ENCODE results near the gene RAI14.
"Not testable (repeated sequence)": the region's sequence is repeated elsewhere in the genome, so short reads cannot be mapped to it uniquely, and the experiment has no call there.

The RAI14 gene

DNA sequence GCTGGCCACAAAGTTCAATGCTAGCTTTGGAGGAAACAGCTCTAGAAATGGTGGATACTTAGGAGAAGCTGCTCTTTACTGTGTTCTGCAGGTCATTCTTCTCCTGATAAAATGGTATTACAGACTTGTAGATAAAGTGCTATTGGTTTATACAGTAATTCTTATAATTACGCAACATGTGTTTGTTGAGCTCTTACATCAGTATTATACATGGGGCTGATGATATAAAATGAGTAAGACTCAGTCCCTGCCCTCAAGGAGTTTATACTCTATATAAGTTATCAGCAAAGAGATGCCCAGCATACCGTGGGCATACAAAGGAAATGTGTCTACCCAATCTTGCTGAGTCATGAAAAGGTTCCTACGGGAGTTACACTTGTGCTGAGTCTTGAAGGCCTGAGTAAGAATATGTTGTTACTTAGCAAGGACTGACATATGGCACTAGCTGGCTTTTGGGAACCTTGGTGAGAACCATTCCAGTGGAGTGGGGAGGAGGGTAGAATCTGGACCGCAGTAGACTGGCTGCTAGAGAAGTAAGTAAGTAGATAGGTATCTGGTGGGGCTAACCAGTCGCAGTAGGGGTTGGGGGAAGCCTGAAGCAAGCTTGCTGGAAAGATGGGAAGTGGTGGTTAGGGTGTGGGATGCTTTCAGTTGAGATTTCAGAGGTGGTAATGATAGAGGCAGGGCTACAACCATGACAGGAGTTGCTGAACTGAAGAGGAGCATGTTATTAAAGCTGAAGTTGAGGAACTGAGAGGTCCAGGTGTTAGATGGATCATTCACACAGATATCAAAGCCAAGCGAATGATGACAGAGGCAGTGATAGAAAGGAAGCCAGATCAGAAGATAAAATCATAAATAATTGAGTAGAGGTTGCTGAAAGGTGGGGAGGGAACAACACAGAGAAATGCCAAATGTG, 171.7 kb downstream of the RAI14 start:
- CTCF ChIA-PET: no interaction called here
- POLR2A ChIA-PET: interaction anchor here (2.1 kb wide), 1 partner anchor 11 kb away, joined by 5 read pairs; the partner anchor contains the start of gene TTC23L
- DNase-seq (ENCODE audit: extremely low spot score): no peak
- no peak for TF ChIP-seq FOXK2 (IDR thresholded peaks at IDR 0.05)
- TF ChIP-seq L3MBTL2 (conservative IDR thresholded peaks at IDR 0.05): no peak
- TF ChIP-seq, protein P1, sequence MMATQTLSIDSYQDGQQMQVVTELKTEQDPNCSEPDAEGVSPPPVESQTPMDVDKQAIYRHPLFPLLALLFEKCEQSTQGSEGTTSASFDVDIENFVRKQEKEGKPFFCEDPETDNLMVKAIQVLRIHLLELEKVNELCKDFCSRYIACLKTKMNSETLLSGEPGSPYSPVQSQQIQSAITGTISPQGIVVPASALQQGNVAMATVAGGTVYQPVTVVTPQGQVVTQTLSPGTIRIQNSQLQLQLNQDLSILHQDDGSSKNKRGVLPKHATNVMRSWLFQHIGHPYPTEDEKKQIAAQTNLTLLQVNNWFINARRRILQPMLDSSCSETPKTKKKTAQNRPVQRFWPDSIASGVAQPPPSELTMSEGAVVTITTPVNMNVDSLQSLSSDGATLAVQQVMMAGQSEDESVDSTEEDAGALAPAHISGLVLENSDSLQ (IDR thresholded peaks at IDR 0.05): no peak
- TF ChIP-seq NFRKB (IDR thresholded peaks at IDR 0.05): no peak
- TF ChIP-seq ZNF384 (IDR thresholded peaks at IDR 0.05): no peak
- TF ChIP-seq TARDBP (IDR thresholded peaks at IDR 0.05): no peak
- no peak for TF ChIP-seq LEF1 (IDR thresholded peaks at IDR 0.05; ENCODE audit: borderline replicate concordance)
- TF ChIP-seq FOXA1 (IDR thresholded peaks at IDR 0.05): no peak
- no peak for TF ChIP-seq ARNT (IDR thresholded peaks at IDR 0.05)
- no peak for TF ChIP-seq HDGF (IDR thresholded peaks at IDR 0.05; ENCODE audit: borderline replicate concordance)
- no peak for TF ChIP-seq CTBP1 (IDR thresholded peaks at IDR 0.05; ENCODE audit: borderline replicate concordance)
- no peak for TF ChIP-seq FOXM1 (IDR thresholded peaks at IDR 0.05; ENCODE audit: borderline replicate concordance)

DNA sequence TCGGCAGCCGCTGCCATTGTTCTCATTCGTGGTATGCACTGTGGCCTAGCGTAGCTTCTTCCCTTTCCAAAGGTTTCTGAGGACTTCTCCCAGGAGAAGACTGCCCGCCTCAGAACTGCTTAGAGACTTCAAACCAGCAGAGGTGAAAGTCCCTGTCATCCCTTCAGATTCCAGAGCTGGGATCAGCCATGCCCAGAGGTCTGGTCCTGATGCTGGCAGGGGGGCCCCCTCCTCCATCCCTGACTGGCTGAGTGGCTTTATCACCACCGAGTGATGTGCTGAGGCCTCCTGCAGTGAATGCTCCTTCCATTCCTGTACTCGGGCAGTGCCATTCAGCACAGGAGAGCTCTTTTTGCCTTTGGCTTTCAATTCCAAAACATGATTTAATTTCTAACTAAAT, 174.7 kb downstream of the RAI14 start:
- CTCF ChIA-PET; DNase-seq (ENCODE audit: extremely low spot score): not testable (repeated sequence)

DNA sequence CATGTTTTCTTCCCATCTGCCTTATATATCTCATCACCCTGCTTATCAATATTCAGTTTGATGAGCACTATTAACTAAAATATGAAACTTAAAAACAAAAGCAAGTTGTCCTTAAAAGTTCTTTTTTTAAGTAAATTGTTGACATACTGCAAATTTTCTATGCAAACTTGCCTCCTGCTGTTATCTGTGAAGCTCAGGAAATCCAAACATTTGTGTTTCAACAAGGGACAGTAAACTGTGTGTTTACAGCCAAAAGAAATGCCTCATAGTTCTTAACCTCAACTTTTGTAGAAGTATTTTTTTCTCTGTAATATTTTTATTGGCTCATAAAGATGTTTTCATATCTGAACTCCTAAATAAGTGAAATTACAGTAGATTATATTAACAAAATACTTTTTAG, 175.2 kb downstream of the RAI14 start:
- CTCF ChIA-PET: no interaction called here
- TF ChIP-seq FOXK2 (IDR thresholded peaks at IDR 0.05) (no peak), CTBP1 (IDR thresholded peaks at IDR 0.05; ENCODE audit: borderline replicate concordance) (no peak), TARDBP (IDR thresholded peaks at IDR 0.05) (no peak), SUZ12 (IDR thresholded peaks at IDR 0.05) (no peak), FOXA1 (IDR thresholded peaks at IDR 0.05) (no peak), ELF4 (IDR thresholded peaks at IDR 0.05) (no peak), ZNF384 (IDR thresholded peaks at IDR 0.05) (no peak), SP1 (IDR thresholded peaks at IDR 0.05) (no peak), ARNT (IDR thresholded peaks at IDR 0.05) (no peak), FOXM1 (IDR thresholded peaks at IDR 0.05; ENCODE audit: borderline replicate concordance) (no peak)
- POLR2A ChIA-PET: no interaction called here
- no peak for DNase-seq (ENCODE audit: extremely low spot score)

More for the DNA sequence above, 174.7 kb downstream of the RAI14 start:
- POLR2A ChIA-PET: not testable (repeated sequence)

DNA sequence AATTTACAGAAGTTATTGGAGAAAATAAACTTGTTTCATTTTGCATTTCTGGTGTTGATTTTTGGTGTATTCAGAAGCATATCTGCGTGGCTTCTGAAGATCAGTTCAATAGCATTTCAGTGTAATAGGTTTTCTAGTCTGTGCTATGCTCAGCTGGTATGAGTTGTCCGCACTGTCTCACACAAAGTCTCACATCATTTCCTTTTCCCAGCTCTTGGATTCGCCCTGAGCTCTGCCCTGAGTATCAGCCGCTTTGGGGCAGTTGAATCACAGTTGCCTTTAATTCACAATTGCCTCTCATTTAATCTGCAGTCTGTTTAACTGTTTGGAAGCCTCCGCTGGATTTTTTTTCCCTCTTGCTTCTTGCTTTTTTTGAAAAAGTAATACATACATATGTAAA, 176.4 kb downstream of the RAI14 start:
- ChIA-PET CTCF (no interaction called here), POLR2A (no interaction called here)
- TF ChIP-seq CTBP1 (IDR thresholded peaks at IDR 0.05; ENCODE audit: borderline replicate concordance) (no peak), FOXA1 (IDR thresholded peaks at IDR 0.05) (no peak), ZNF384 (IDR thresholded peaks at IDR 0.05) (no peak), FOXM1 (IDR thresholded peaks at IDR 0.05; ENCODE audit: borderline replicate concordance) (no peak), FOXK2 (IDR thresholded peaks at IDR 0.05) (no peak), NFRKB (IDR thresholded peaks at IDR 0.05) (no peak), SUZ12 (IDR thresholded peaks at IDR 0.05) (no peak), SP1 (IDR thresholded peaks at IDR 0.05) (no peak), HDGF (IDR thresholded peaks at IDR 0.05; ENCODE audit: borderline replicate concordance) (no peak), ELF4 (IDR thresholded peaks at IDR 0.05) (no peak), BHLHE40 (IDR thresholded peaks at IDR 0.05; ENCODE audit: borderline replicate concordance) (no peak), TARDBP (IDR thresholded peaks at IDR 0.05) (no peak), LEF1 (IDR thresholded peaks at IDR 0.05; ENCODE audit: borderline replicate concordance) (no peak), L3MBTL2 (conservative IDR thresholded peaks at IDR 0.05) (no peak), ARNT (IDR thresholded peaks at IDR 0.05) (no peak)
- TF ChIP-seq, protein P1 (IDR thresholded peaks at IDR 0.05): no peak
- no peak for DNase-seq (ENCODE audit: extremely low spot score)

DNA sequence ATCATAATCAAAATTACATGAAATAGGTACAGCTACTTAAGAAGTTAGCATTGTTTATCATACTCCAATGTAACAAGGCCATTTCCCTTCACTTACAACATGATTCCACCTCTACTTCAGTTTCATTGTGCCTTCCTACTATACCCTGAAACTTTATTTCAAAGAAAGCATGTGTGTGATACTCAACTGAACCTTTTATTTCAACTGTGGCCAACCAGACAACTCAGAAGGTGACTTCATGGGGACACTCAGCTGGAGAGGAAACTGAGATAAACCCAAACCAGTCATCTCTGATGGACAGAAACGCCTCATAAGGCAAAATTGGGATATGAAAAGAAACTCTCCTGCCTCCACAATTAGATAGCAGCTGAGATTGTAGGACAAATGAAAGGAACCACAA, 177.0 kb downstream of the RAI14 start:
- DNase-seq (ENCODE audit: extremely low spot score): no peak
- ChIA-PET POLR2A (no interaction called here), CTCF (no interaction called here)
- no peak for TF ChIP-seq SP1 (IDR thresholded peaks at IDR 0.05)
- no peak for TF ChIP-seq FOXK2 (IDR thresholded peaks at IDR 0.05)
- no peak for TF ChIP-seq ZNF384 (IDR thresholded peaks at IDR 0.05)
- TF ChIP-seq CTBP1 (IDR thresholded peaks at IDR 0.05; ENCODE audit: borderline replicate concordance): no peak
- TF ChIP-seq FOXA1 (IDR thresholded peaks at IDR 0.05): no peak
- no peak for TF ChIP-seq NFRKB (IDR thresholded peaks at IDR 0.05)
- no peak for TF ChIP-seq L3MBTL2 (conservative IDR thresholded peaks at IDR 0.05)
- TF ChIP-seq ARNT (IDR thresholded peaks at IDR 0.05): no peak
- TF ChIP-seq LEF1 (IDR thresholded peaks at IDR 0.05; ENCODE audit: borderline replicate concordance): no peak
- TF ChIP-seq, protein P1 (IDR thresholded peaks at IDR 0.05): no peak
- no peak for TF ChIP-seq HDGF (IDR thresholded peaks at IDR 0.05; ENCODE audit: borderline replicate concordance)
- no peak for TF ChIP-seq BHLHE40 (IDR thresholded peaks at IDR 0.05; ENCODE audit: borderline replicate concordance)
- TF ChIP-seq ELF4 (IDR thresholded peaks at IDR 0.05): no peak
- no peak for TF ChIP-seq TARDBP (IDR thresholded peaks at IDR 0.05)
- TF ChIP-seq FOXM1 (IDR thresholded peaks at IDR 0.05; ENCODE audit: borderline replicate concordance): no peak
- no peak for TF ChIP-seq SUZ12 (IDR thresholded peaks at IDR 0.05)

All from HEK293T (cell line).